HEK293 (cell line): ENCODE results near the gene LDLRAD4.

Experiments
- TRIM28 ChIP-seq: IDR thresholded peaks from 2 replicates; pipeline ENCODE4 v1.6.1; 2011; ENCODE audit warnings: low read length, control low read depth, borderline replicate concordance
- ZNF423 ChIP-seq: fragments of 450-650 bp; formaldehyde crosslinking; IDR thresholded peaks from 2 replicates; pipeline ENCODE4 v1.5.1; 2016; ENCODE audit warnings: missing biosample characterization, missing genetic modification characterization
- ZNF571 ChIP-seq: fragments of 450-650 bp; formaldehyde crosslinking; IDR thresholded peaks from 2 replicates; pipeline ENCODE4 v1.5.0; 2017; ENCODE audit warnings: missing biosample characterization, missing genetic modification characterization
- TF ChIP-seq, protein P1 (sequence below): fragments of 450-650 bp; formaldehyde crosslinking; IDR thresholded peaks from 2 replicates; pipeline ENCODE4 v1.5.1; 2016; ENCODE audit warnings: missing biosample characterization, missing genetic modification characterization
- TF ChIP-seq, protein P2 (sequence below): fragments of 450-650 bp; formaldehyde crosslinking; IDR thresholded peaks from 2 replicates; pipeline ENCODE4 v1.5.1; 2016; ENCODE audit warnings: missing biosample characterization, missing genetic modification characterization
- TF ChIP-seq, protein P3 (sequence below): fragments of 450-650 bp; formaldehyde crosslinking; IDR thresholded peaks from 2 replicates; pipeline ENCODE4 v1.5.1; 2016; ENCODE audit warnings: missing biosample characterization, missing genetic modification characterization
- TF ChIP-seq, protein P4 (sequence below): fragments of 450-650 bp; IDR thresholded peaks from 2 replicates; pipeline ENCODE4 v1.5.1; 2018; ENCODE audit warnings: missing biosample characterization, missing genetic modification characterization

DNA sequence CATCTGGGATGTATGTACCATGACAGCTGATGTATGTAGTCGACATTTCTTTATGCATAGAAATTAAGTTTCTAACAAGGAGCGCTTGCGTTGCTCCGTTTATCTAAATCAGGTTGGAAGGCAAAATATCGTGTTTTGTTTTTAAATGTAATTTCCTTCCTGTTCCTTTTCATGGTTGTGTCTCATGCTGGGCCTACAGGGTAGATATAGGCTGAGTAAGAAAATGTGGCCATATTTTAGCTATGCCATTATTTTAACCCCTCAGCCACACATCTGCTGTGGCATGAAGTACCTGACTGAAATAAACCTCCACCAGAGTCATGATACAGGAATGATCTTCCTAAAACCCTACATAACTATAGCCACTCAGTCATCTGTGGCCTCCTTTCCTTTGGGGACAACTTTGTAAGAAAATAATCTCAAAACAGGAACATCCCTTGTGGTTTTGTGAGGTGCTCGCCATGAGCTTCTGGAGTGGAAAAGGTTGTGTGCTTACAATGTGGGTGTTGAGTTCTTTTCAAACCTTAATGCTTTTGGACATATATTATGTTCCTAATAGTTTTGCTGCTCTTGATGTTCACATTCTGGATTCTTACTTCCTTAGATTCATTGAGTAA is 293.5 kb downstream of the LDLRAD4 start:
- TF ChIP-seq, protein P1, sequence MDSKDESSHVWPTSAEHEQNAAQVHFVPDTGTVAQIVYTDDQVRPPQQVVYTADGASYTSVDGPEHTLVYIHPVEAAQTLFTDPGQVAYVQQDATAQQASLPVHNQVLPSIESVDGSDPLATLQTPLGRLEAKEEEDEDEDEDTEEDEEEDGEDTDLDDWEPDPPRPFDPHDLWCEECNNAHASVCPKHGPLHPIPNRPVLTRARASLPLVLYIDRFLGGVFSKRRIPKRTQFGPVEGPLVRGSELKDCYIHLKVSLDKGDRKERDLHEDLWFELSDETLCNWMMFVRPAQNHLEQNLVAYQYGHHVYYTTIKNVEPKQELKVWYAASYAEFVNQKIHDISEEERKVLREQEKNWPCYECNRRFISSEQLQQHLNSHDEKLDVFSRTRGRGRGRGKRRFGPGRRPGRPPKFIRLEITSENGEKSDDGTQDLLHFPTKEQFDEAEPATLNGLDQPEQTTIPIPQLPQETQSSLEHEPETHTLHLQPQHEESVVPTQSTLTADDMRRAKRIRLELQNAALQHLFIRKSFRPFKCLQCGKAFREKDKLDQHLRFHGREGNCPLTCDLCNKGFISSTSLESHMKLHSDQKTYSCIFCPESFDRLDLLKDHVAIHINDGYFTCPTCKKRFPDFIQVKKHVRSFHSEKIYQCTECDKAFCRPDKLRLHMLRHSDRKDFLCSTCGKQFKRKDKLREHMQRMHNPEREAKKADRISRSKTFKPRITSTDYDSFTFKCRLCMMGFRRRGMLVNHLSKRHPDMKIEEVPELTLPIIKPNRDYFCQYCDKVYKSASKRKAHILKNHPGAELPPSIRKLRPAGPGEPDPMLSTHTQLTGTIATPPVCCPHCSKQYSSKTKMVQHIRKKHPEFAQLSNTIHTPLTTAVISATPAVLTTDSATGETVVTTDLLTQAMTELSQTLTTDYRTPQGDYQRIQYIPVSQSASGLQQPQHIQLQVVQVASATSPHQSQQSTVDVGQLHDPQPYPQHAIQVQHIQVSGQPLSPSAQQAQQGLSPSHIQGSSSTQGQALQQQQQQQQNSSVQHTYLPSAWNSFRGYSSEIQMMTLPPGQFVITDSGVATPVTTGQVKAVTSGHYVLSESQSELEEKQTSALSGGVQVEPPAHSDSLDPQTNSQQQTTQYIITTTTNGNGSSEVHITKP (tag by site-specific recombination): no peak
- TF ChIP-seq TRIM28 (no peak), ZNF423 (tag by site-specific recombination) (no peak), ZNF571 (tag by site-specific recombination) (no peak)
- TF ChIP-seq, protein P2, sequence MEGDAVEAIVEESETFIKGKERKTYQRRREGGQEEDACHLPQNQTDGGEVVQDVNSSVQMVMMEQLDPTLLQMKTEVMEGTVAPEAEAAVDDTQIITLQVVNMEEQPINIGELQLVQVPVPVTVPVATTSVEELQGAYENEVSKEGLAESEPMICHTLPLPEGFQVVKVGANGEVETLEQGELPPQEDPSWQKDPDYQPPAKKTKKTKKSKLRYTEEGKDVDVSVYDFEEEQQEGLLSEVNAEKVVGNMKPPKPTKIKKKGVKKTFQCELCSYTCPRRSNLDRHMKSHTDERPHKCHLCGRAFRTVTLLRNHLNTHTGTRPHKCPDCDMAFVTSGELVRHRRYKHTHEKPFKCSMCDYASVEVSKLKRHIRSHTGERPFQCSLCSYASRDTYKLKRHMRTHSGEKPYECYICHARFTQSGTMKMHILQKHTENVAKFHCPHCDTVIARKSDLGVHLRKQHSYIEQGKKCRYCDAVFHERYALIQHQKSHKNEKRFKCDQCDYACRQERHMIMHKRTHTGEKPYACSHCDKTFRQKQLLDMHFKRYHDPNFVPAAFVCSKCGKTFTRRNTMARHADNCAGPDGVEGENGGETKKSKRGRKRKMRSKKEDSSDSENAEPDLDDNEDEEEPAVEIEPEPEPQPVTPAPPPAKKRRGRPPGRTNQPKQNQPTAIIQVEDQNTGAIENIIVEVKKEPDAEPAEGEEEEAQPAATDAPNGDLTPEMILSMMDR (tag by site-specific recombination): no peak
- TF ChIP-seq, protein P3, sequence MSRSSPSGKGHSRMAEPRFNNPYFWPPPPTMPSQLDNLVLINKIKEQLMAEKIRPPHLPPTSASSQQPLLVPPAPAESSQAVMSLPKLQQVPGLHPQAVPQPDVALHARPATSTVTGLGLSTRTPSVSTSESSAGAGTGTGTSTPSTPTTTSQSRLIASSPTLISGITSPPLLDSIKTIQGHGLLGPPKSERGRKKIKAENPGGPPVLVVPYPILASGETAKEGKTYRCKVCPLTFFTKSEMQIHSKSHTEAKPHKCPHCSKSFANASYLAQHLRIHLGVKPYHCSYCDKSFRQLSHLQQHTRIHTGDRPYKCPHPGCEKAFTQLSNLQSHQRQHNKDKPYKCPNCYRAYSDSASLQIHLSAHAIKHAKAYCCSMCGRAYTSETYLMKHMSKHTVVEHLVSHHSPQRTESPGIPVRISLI (tag by site-specific recombination): no peak
- TF ChIP-seq, protein P4, sequence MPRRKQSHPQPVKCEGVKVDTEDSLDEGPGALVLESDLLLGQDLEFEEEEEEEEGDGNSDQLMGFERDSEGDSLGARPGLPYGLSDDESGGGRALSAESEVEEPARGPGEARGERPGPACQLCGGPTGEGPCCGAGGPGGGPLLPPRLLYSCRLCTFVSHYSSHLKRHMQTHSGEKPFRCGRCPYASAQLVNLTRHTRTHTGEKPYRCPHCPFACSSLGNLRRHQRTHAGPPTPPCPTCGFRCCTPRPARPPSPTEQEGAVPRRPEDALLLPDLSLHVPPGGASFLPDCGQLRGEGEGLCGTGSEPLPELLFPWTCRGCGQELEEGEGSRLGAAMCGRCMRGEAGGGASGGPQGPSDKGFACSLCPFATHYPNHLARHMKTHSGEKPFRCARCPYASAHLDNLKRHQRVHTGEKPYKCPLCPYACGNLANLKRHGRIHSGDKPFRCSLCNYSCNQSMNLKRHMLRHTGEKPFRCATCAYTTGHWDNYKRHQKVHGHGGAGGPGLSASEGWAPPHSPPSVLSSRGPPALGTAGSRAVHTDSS (tag by site-specific recombination): no peak
